OCI-LY7 (cell line): ENCODE data around the gene CCDC33.

ENCODE experiments used
- EZH2phosphoT487 ChIP-seq: fragments of 200-600 bp; sonication (generic); IDR thresholded peaks from 2 replicates; pipeline ENCODE4 v1.6.1; 2018; ENCODE audit warnings: low read depth, borderline replicate concordance, mild to moderate bottlenecking, mixed run types, antibody characterized with exemption, low read length, moderate library complexity, mixed read lengths
- TF ChIP-seq, protein P1 (sequence below): fragments of 200-600 bp; sonication (generic); conservative IDR thresholded peaks from 2 replicates; pipeline ENCODE4 v1.5.1; 2014; ENCODE audit warnings: mild to moderate bottlenecking, antibody characterized with exemption, low read length, moderate library complexity, mixed read lengths

DNA sequence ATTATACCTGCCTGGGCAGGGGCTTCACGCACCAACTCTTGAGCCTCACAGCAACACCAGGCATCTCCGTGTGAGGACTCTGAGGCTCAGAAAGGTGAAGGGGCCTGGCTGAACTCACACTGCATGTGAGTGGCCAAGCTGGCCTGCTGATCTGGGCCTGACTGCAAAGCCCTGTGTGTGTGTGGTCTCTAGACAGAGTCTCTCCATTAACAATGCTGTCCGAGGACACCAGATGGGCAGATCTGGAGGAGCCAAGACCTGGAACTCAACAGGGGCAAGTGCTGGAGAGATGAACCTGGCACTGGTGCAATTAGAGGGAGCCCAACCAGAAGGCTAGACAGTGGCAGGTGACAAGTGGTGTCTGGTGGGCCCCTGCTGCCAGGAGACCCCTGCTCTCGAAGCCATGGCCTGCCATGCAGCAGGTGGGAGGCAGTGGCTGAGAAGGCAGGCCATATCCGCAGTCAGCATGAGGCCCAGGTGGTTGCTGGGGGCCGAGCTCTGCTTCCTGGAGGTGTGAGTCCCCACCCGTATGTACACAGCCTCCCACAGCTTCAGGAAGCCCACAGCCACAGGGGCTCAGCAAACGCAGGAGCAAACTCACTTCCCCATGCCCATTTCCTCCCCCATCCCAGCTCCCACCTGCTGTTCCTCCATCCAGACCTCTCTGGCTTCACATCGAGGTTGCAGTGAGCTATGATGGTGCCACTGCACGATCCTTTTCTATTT lies 92.4 kb downstream of the CCDC33 start:
- TF ChIP-seq EZH2phosphoT487, result no peak
- TF ChIP-seq, protein P1, sequence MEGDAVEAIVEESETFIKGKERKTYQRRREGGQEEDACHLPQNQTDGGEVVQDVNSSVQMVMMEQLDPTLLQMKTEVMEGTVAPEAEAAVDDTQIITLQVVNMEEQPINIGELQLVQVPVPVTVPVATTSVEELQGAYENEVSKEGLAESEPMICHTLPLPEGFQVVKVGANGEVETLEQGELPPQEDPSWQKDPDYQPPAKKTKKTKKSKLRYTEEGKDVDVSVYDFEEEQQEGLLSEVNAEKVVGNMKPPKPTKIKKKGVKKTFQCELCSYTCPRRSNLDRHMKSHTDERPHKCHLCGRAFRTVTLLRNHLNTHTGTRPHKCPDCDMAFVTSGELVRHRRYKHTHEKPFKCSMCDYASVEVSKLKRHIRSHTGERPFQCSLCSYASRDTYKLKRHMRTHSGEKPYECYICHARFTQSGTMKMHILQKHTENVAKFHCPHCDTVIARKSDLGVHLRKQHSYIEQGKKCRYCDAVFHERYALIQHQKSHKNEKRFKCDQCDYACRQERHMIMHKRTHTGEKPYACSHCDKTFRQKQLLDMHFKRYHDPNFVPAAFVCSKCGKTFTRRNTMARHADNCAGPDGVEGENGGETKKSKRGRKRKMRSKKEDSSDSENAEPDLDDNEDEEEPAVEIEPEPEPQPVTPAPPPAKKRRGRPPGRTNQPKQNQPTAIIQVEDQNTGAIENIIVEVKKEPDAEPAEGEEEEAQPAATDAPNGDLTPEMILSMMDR, result no peak
